OCI-LY7 (cell line): ENCODE measurements around the gene APOC3.

Experiments used
- CTCF ChIP-seq: fragments of 200-600 bp; sonication (generic); conservative IDR thresholded peaks from 2 replicates; pipeline ENCODE4 v1.5.1; 2014; ENCODE audit warnings: mild to moderate bottlenecking, antibody characterized with exemption, low read length, moderate library complexity, mixed read lengths
- EZH2phosphoT487 ChIP-seq: fragments of 200-600 bp; sonication (generic); IDR thresholded peaks from 2 replicates; pipeline ENCODE4 v1.6.1; 2018; ENCODE audit warnings: low read depth, borderline replicate concordance, mild to moderate bottlenecking, mixed run types, antibody characterized with exemption, low read length, moderate library complexity, mixed read lengths

GRCh38 chr11:116857316-116857715, 27.6 kb downstream of the APOC3 start:
- TF ChIP-seq CTCF (no peak), EZH2phosphoT487 (no peak)
